Right lobe of liver (tissue), 4 donors: ENCODE results near the gene CYP21A2.

Experiments
- CTCF ChIP-seq, 4 donors: fragments of 200-600 bp in 3 of 4; fragments of 450-650 bp in 1 of 4; IDR thresholded peaks; one replicate each; pipeline versions ENCODE4 v1.5.1 to v1.8.0; 2016 to 2022; ENCODE audit warnings: antibody characterized with exemption in 4 of 4, mild to moderate bottlenecking in 2 of 4
- POLR2A ChIP-seq: fragments of 450-650 bp; IDR thresholded peaks from one replicate; pipeline ENCODE4 v1.6.1; 2017; ENCODE audit warnings: antibody characterized with exemption, mild to moderate bottlenecking
- donor health status: DM: no; HTN: no; CAD: no.
- donor health status: DM: no; HTN: no; CAD: no.
- donor health status: DM: no; HTN: yes; CAD: no.

- no peak for TF ChIP-seq POLR2A
- no peak for TF ChIP-seq CTCF (IDR thresholded peaks at IDR 0.05)
These were observed 51.0 kb downstream of the CYP21A2 start for GRCh38 chr6:32089082-32089828.
